Upper lobe of left lung (tissue), 4 donors: ENCODE measurements around the gene AFAP1L2.

Source experiments
- EP300 ChIP-seq, 4 donors: sonication (generic); formaldehyde crosslinking; IDR thresholded peaks; one replicate each; pipeline ENCODE4 v1.5.1; 2017; ENCODE audit warnings: antibody characterized with exemption in 4 of 4, control low read depth in 2 of 4
- POLR2A ChIP-seq, 4 donors: fragments of 450-650 bp; IDR thresholded peaks; one replicate each; pipeline ENCODE4 v1.5.1; 2016 to 2017; ENCODE audit warnings: antibody characterized with exemption in 4 of 4, mild to moderate bottlenecking in 2 of 4
- POLR2AphosphoS5 ChIP-seq, 2 donors: sonication (generic); formaldehyde crosslinking; IDR thresholded peaks; one replicate each; pipeline ENCODE4 v1.5.1; 2017; ENCODE audit warnings: antibody characterized with exemption in 2 of 2
- TF ChIP-seq, protein P1 (sequence below), 6 experiments: fragments of 450-650 bp in 4 of 6; fragments of 200-600 bp in 2 of 6; sonication (generic) in 2 of 6; IDR thresholded peaks; one replicate each; pipeline ENCODE4 v1.5.1; 2016 to 2019; ENCODE audit warnings: antibody characterized with exemption in 6 of 6

DNA sequence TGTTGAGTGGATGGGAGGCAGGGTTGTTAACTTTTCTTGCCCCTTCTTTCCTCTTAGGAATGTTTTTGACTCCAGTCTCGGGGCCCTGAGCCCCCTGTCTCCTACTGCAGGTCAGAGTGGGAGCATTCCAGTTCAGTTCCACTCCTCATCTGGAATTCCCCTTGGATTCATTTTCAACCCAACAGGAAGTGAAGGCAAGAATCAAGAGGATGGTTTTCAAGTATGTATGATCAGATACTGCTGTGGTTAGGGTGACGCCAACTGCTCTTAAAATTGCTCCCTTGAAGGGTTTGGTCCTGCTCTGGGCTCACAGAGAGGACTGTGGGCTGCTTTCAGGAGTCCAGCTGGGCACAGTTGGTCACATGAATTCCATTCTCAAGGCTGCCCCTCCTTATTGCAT, 143.2 kb downstream of the AFAP1L2 start:
- TF ChIP-seq, protein P1, sequence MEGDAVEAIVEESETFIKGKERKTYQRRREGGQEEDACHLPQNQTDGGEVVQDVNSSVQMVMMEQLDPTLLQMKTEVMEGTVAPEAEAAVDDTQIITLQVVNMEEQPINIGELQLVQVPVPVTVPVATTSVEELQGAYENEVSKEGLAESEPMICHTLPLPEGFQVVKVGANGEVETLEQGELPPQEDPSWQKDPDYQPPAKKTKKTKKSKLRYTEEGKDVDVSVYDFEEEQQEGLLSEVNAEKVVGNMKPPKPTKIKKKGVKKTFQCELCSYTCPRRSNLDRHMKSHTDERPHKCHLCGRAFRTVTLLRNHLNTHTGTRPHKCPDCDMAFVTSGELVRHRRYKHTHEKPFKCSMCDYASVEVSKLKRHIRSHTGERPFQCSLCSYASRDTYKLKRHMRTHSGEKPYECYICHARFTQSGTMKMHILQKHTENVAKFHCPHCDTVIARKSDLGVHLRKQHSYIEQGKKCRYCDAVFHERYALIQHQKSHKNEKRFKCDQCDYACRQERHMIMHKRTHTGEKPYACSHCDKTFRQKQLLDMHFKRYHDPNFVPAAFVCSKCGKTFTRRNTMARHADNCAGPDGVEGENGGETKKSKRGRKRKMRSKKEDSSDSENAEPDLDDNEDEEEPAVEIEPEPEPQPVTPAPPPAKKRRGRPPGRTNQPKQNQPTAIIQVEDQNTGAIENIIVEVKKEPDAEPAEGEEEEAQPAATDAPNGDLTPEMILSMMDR (IDR thresholded peaks at IDR 0.05) = no peak
- TF ChIP-seq POLR2AphosphoS5 (IDR thresholded peaks at IDR 0.05) (no peak), EP300 (IDR thresholded peaks at IDR 0.05) (no peak), POLR2A (IDR thresholded peaks at IDR 0.05) (no peak)
